ENCODE measurements around the gene RGS6.

DNA sequence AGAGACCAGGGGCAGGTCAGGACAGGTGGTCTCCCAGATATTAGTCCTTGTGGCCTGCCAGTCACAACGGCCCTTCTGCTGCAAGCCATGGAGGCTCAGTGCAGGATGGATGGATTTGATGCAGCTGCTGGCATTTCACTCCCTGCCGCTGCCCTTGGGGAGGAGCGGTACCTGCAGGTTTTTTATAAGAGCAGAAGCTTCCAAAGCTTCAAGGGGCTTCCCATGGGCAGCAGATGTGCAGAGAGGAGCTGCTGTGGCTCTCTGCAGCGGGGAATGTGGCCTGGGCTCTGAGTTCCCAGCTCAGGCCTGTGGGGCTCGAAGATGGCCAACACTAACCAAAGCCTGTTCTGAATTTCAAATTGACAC is 582.4 kb downstream of the RGS6 start:
- TF ChIP-seq ZNF274 (IDR thresholded peaks at IDR 0.05; ENCODE audit: low read depth, low read length) (no peak), YY1 (IDR thresholded peaks at IDR 0.05; ENCODE audit: insufficient read depth, insufficient read length) (no peak), SUZ12 (IDR thresholded peaks at IDR 0.05; ENCODE audit: extremely low read depth, insufficient read depth, insufficient read length) (no peak)
